ENCODE results near the gene SKOR2. TPM values are rescaled to one million over a fixed set of nuclear protein-coding genes. Genes with fewer than 3 reads are reported as not detected.

The SKOR2 gene
- total RNA-seq, 1 experiment from 2014 or later = not detected

- ChIA-PET CTCF (no interaction called here), POLR2A (no interaction called here)
These were observed 1.7 kb upstream of the SKOR2 start for GRCh38 chr18:47253101-47253654.

GRCh38 chr18:47250391-47251046, 941 bp downstream of the SKOR2 start:
- Histone ChIP-seq H3K36me3 (ENCODE audit: control insufficient read depth, insufficient read depth, low read length) (no peaks in the 10 kb centered on the region), H3K4me3 (ENCODE audit: low read depth in 2 of 2, low read length in 2 of 2) (no peak overlapping the region), H3K4me1 (ENCODE audit: control insufficient read depth, insufficient read depth, low read length) (no peaks in the 10 kb centered on the region), H3K27ac (ENCODE audit: low read length) (no peak overlapping the region), H3K27me3 (ENCODE audit: control insufficient read depth, insufficient read depth, low read length) (peaks cover 7% of the 10 kb centered on the region), H3K9me3 (ENCODE audit: control insufficient read depth, insufficient read depth, low read depth, low read length) (no peaks in the 10 kb centered on the region)
- in situ Hi-C loops (cut with HindIII; ENCODE audit: low pct_unique_long_range_greater_than_20kb, low sequenced_read_pairs) = no loop called here
- ChIA-PET POLR2A (no interaction called here), CTCF (no interaction called here)
- intact Hi-C loops (cut with micrococcal nuclease; ENCODE audit: unreplicated experiment) = no loop called here
- no TSS peak for BruUV-seq (replicated peaks)
- ATAC-seq = no peak
- DNase-seq (ENCODE audit: low read depth, low spot score) = no peak
- TF ChIP-seq SIN3A (IDR thresholded peaks at IDR 0.05; ENCODE audit: borderline replicate concordance, insufficient read depth, low read depth, low read length) = no peak
- no peak for TF ChIP-seq REST (IDR thresholded peaks at IDR 0.05; ENCODE audit: insufficient read depth in 1 of 2, low read depth in 2 of 2, low read length in 1 of 2)
- no peak for TF ChIP-seq CTCF (IDR thresholded peaks at IDR 0.05)
- TF ChIP-seq POLR2AphosphoS5 (IDR thresholded peaks at IDR 0.05; ENCODE audit: low read depth, low read length) = no peak
- TF ChIP-seq TCF7L2 (IDR thresholded peaks at IDR 0.05; ENCODE audit: low read depth, low read length) = no peak

More at GRCh38 chr18:47253101-47253654, 1.7 kb upstream of the SKOR2 start:
- DNase-seq (ENCODE audit: low read depth, low spot score) (no peak), ATAC-seq (no peak)
- Histone ChIP-seq H3K27me3 (ENCODE audit: control insufficient read depth, insufficient read depth, low read length) (peaks cover 7% of the 10 kb centered on the region), H3K27ac (ENCODE audit: low read length) (no peak overlapping the region), H3K4me1 (ENCODE audit: control insufficient read depth, insufficient read depth, low read length) (no peaks in the 10 kb centered on the region), H3K4me3 (ENCODE audit: low read depth in 2 of 2, low read length in 2 of 2) (no peak overlapping the region), H3K9me3 (ENCODE audit: control insufficient read depth, insufficient read depth, low read depth, low read length) (no peaks in the 10 kb centered on the region), H3K36me3 (ENCODE audit: control insufficient read depth, insufficient read depth, low read length) (no peaks in the 10 kb centered on the region)
- in situ Hi-C loops (cut with HindIII; ENCODE audit: low pct_unique_long_range_greater_than_20kb, low sequenced_read_pairs) = no loop called here
- no peak for TF ChIP-seq CTCF (IDR thresholded peaks at IDR 0.05)
- TF ChIP-seq SIN3A (IDR thresholded peaks at IDR 0.05; ENCODE audit: borderline replicate concordance, insufficient read depth, low read depth, low read length) = no peak
- no peak for TF ChIP-seq TCF7L2 (IDR thresholded peaks at IDR 0.05; ENCODE audit: low read depth, low read length)
- TF ChIP-seq REST (IDR thresholded peaks at IDR 0.05; ENCODE audit: insufficient read depth in 1 of 2, low read depth in 2 of 2, low read length in 1 of 2) = no peak
- no peak for TF ChIP-seq POLR2AphosphoS5 (IDR thresholded peaks at IDR 0.05; ENCODE audit: low read depth, low read length)
- intact Hi-C loops (cut with micrococcal nuclease; ENCODE audit: unreplicated experiment) = no loop called here
- BruUV-seq (replicated peaks) = no TSS peak
